Pancreas (tissue), 10 donors: ENCODE results near the gene CAMK4. TPM values are rescaled to one million over a fixed set of nuclear protein-coding genes. Genes with fewer than 3 reads are reported as not detected.
A peak's percentile ranks its signal among the peaks of the same experiment; 100 is the strongest.

Experiments used
- ATAC-seq, 4 donors: fragments of 200-7000 bp; cut with Tn5 transposase; one replicate each; pipeline versions ENCODE4 v1.8.0 to v1.9.1; 2020; ENCODE audit warnings: mild to moderate bottlenecking in 4 of 4, moderate library complexity in 4 of 4
- DNase-seq, 6 donors: peaks; one replicate each; pipeline ENCODE4 v3.0.0-alpha.2; 2020
- FAIRE-seq: peaks from 2 replicates; lab custom pipeline; 2012; peaks lifted over from hg19 to GRCh38; lab: Jason Lieb, UNC
- H3K27ac ChIP-seq, 4 donors: fragments of 200-600 bp; sonication (generic); 1 replicate in 3 of 4; 2 replicates in 1 of 4; pipeline versions ENCODE4 v1.5.0 to v1.8.0; 2020
- H3K27me3 ChIP-seq, 4 donors: fragments of 200-600 bp; one replicate each; pipeline ENCODE4 v1.8.0; 2021
- H3K36me3 ChIP-seq, 3 donors: fragments of 200-600 bp; sonication (generic) in 1 of 3; one replicate each; pipeline versions ENCODE4 v1.5.0 to v1.8.0; 2020 to 2021
- H3K4me1 ChIP-seq, 3 donors: fragments of 200-600 bp; one replicate each; pipeline ENCODE4 v1.8.0; 2021
- H3K4me3 ChIP-seq, 4 donors: fragments of 200-600 bp; sonication (generic) in 2 of 4; one replicate each; pipeline versions ENCODE4 v1.5.0 to v1.8.0; 2020 to 2021
- H3K9me3 ChIP-seq, 4 donors: fragments of 200-600 bp; one replicate each; pipeline ENCODE4 v1.8.0; 2021
- WGBS, 2 donors: extraction: QIAGEN DNeasy Blood & Tissue Kit; methylation state at CpG; one replicate each; pipeline ENCODE4 v1.1.7; 2013; 5-methylcytosine and 5-hydroxymethylcytosine counted together
- intact Hi-C, 3 donors: fragments of 100-400 bp; cut with DNase I; formaldehyde crosslinking; loops; one replicate each; pipeline versions ENCODE4 v1.11.1 to v1.14.2; 2022
- polyA plus RNA-seq, 2 donors: library from polyadenylated mRNA; stranded (reverse); fragments of 200-250 nt; gene quantifications; one replicate each; pipeline ENCODE4 v1.2.3, GENCODE V29; 2013
- total RNA-seq, 6 donors: library from RNA; stranded (reverse); fragmentation: NEBNext Ultra II Directional in 4 of 6; extraction: Animal tissue kit (Norgen Biotek cat#: 25700) in 4 of 6; gene quantifications; one replicate each; pipeline versions ENCODE4 v1.2.1 to v1.2.4, GENCODE V29; 2021 to 2023
- TF ChIP-seq, protein P1 (sequence below), 4 donors: fragments of 200-600 bp; sonication (generic) in 3 of 4; IDR thresholded peaks; one replicate each; pipeline versions ENCODE4 v1.5.0 to v1.8.0; 2021; ENCODE audit warnings: antibody characterized with exemption in 4 of 4
- donor health status: healthy with polysubstance abuse.
- donor health status: DM: no; HTN: no; CAD: no; lungs with moderate emphysema.
- donor health status: DM: no; HTN: no; CAD: no.
- donor health status: control.
- donor health status: control.
- donor health status: Bipolar disorder and iron deficiency.
- donor health status: DM: yes; HTN: yes; CAD: no.
- donor health status: DM: no; HTN: no; CAD: no.
- donor health status: DM: no; HTN: no; CAD: no.
- donor health status: DM: yes; HTN: yes; CAD: no.

Gene CAMK4
- total RNA-seq (1 to 10 TPM in 1 of 6 donors, under 1 TPM in 5; 0.05 to 1.3 (median 0.66) TPM), polyA plus RNA-seq (under 1 TPM; 0.04 to 0.12 TPM)

DNA sequence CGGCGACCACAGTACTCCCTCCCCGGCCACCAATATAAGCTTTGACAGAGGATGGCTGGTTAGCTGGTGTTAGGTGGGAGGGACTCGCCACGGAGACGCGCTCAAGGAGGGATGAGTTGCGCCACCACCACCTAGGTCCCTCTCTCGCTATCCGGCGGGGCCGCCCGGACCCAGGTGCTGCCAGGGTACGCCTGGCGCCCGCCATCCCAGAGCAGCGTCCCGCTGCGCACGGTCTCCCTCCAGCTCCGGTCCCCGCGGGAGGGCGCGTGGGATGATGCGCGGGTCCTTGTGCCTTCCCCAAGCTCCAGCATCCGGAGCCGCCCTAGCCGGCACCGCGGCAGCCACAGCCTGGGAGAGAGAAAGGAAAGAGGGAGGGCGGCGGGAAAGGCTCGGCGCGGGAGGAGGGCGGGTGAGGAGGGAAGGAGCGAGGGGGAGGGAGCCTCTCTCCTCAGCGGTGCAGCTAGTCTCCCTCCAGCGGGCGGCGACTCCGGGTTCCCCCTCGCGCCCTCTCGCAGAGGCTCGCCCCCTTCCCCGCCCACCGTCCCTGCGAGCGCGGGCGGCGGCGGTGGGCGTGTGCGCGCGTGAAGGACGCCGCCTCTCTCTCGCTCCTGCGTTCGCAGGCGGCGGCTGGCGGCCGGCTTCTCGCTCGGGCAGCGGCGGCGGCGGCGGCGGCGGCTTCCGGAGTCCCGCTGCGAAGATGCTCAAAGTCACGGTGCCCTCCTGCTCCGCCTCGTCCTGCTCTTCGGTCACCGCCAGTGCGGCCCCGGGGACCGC is at the start of gene CAMK4:
CAMK4 (plus strand) TSS at position 598 of the 774 bp plus-strand sequence; CDS start at position 698, 100 bp downstream.
- no peaks in the 10 kb centered on the region for H3K9me3 ChIP-seq
- 0 to 1% methylated on average over 44 to 88 of the region's 89 CpGs for WGBS, 2 donors
- peaks cover 0 to 5% (median 0%) of the 10 kb centered on the region in 3 donors for H3K4me1 ChIP-seq
- ATAC-seq: peak; percentile 75 to 94 (median 86)
- no peak for FAIRE-seq
- TF ChIP-seq, protein P1, sequence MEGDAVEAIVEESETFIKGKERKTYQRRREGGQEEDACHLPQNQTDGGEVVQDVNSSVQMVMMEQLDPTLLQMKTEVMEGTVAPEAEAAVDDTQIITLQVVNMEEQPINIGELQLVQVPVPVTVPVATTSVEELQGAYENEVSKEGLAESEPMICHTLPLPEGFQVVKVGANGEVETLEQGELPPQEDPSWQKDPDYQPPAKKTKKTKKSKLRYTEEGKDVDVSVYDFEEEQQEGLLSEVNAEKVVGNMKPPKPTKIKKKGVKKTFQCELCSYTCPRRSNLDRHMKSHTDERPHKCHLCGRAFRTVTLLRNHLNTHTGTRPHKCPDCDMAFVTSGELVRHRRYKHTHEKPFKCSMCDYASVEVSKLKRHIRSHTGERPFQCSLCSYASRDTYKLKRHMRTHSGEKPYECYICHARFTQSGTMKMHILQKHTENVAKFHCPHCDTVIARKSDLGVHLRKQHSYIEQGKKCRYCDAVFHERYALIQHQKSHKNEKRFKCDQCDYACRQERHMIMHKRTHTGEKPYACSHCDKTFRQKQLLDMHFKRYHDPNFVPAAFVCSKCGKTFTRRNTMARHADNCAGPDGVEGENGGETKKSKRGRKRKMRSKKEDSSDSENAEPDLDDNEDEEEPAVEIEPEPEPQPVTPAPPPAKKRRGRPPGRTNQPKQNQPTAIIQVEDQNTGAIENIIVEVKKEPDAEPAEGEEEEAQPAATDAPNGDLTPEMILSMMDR (IDR thresholded peaks at IDR 0.05): no peak
- peak within 1 kb of the TSS; percentile 32 to 66 (median 45) for H3K4me3 ChIP-seq
- peak; percentile 29 to 75 (median 48) for DNase-seq
- peaks cover 0 to 10% (median 4%) of the 10 kb centered on the region in 4 donors for H3K27me3 ChIP-seq
- no peaks in the 10 kb centered on the region for H3K36me3 ChIP-seq
- H3K27ac ChIP-seq: no peak within 1 kb of the TSS
- intact Hi-C loops: no loop called here

DNA sequence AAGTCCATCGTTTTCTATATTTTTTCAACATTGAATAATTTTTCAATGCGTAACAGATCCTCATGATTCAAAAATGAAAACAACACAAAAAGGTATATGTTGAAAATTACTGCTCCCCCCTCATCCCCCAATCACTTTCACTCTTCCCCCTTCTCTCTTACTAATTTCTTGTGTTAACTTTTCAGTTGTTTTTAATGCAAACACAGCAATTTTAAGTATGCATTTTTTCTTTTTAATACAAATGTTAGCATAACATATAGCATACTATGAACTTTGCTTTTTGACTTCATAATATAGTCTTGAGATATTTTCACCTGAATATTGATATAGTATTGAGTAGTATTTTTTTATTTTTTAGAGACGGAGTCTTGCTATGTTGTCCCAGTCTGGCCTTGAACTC is 41.1 kb upstream of the CAMK4 start:
- no peak for DNase-seq
- H3K36me3 ChIP-seq: no peaks in the 10 kb centered on the region
- H3K4me3 ChIP-seq: no peak overlapping the region
- no peak for FAIRE-seq
- no peaks in the 10 kb centered on the region for H3K27me3 ChIP-seq
- no peak for ATAC-seq
- H3K9me3 ChIP-seq: no peaks in the 10 kb centered on the region
- no peaks in the 10 kb centered on the region for H3K4me1 ChIP-seq
- TF ChIP-seq, protein P1 (IDR thresholded peaks at IDR 0.05): no peak
- no peak overlapping the region for H3K27ac ChIP-seq
- WGBS, 2 donors: 73 to 85% methylated on average over 3 of the region's 3 CpGs
- intact Hi-C loops: no loop called here

DNA sequence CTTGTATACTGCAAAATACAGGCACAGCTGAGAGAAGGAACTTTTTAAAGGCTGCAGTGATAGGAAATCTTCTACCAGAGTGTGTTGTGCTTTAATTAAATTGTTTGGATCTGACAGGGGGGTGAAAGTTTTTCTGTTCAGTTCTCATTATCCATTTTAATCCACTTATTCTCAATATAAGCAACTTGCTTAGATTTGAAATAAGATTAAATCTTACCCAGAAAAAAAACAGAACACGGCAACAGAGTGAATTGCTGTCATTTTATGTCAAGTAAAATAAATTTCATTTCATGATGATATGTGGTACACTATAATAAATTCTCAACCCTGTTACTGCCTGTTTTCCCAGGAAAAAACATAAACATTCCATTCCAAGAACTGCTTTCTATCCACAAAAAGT is 37.1 kb upstream of the CAMK4 start:
- intact Hi-C loops: no loop called here
- 40 to 60% methylated on average over 1 of the region's 1 CpG for WGBS, 2 donors
- H3K27ac ChIP-seq: no peak overlapping the region
- H3K4me1 ChIP-seq: no peaks in the 10 kb centered on the region
- no peak overlapping the region for H3K4me3 ChIP-seq
- H3K36me3 ChIP-seq: no peaks in the 10 kb centered on the region
- FAIRE-seq (no peak), ATAC-seq (no peak), DNase-seq (no peak)
- no peaks in the 10 kb centered on the region for H3K9me3 ChIP-seq
- H3K27me3 ChIP-seq: no peaks in the 10 kb centered on the region
- TF ChIP-seq, protein P1 (IDR thresholded peaks at IDR 0.05): no peak

DNA sequence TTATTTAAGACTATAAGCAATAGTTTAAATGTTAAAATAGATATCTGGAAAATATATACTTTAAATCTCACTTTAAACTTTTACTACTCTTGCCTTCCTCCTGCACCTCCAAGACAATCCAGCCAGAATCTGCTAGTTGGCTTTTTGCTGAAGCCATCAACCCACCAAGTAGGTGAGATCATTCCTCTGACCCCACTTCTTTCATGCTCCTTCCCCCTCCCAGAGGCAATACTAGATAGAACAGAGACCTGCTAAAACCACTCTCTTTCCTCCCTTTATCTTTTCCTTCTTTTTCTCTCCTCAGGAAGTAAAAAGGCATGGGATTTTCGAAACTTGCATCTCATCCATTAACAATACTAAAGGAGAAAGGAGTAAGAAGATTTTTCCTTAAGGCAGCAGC is 30.1 kb upstream of the CAMK4 start:
- no peak for DNase-seq
- Histone ChIP-seq H3K4me3 (no peak overlapping the region), H3K27me3 (no peaks in the 10 kb centered on the region), H3K4me1 (no peaks in the 10 kb centered on the region), H3K27ac (no peak overlapping the region), H3K36me3 (no peaks in the 10 kb centered on the region), H3K9me3 (no peaks in the 10 kb centered on the region)
- intact Hi-C loops: no loop called here
- no peak for ATAC-seq
- TF ChIP-seq, protein P1 (IDR thresholded peaks at IDR 0.05): no peak
- FAIRE-seq: no peak
- 21 to 36% methylated on average over 1 of the region's 1 CpG for WGBS, 2 donors

DNA sequence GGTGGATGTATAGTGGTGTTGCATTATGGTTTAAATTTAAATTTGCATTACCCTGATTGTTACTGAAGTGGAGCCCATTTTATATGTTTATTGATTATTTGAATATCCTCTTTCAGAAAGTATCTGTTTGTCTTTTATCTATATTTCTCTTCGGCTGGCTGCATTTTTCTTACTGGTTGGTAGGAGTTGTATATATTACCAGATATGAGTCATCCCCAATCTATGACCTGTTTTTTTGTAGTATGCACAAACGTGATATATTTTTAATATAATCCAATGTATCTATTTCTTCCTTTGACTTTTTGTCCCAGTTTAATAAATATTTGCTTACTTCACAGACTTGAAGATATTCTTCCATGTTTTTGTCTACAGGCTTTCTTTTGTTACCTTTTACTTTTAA is 29.3 kb upstream of the CAMK4 start:
- DNase-seq: no peak
- H3K27ac ChIP-seq: no peak overlapping the region
- H3K4me3 ChIP-seq: no peak overlapping the region
- WGBS, 2 donors: 47 to 66% methylated on average over 2 of the region's 2 CpGs
- FAIRE-seq: no peak
- no peak for ATAC-seq
- no peaks in the 10 kb centered on the region for H3K27me3 ChIP-seq
- H3K4me1 ChIP-seq: no peaks in the 10 kb centered on the region
- intact Hi-C loops: no loop called here
- H3K9me3 ChIP-seq: no peaks in the 10 kb centered on the region
- no peaks in the 10 kb centered on the region for H3K36me3 ChIP-seq
- TF ChIP-seq, protein P1 (IDR thresholded peaks at IDR 0.05): no peak
